K562 (cell line): ENCODE results near the gene KCNG3. TPM values are rescaled to one million over a fixed set of nuclear protein-coding genes. Genes with fewer than 3 reads are reported as not detected.
A peak's percentile ranks its signal among the peaks of the same experiment; 100 is the strongest.

ENCODE experiments used
- ELF1 ChIP-seq: fragments of 200-800 bp; sonication (Bioruptor generic); IDR thresholded peaks from 2 replicates; pipeline ENCODE4 v1.6.1; 2016; ENCODE audit warnings: missing genetic modification characterization, missing compliant biosample characterization
- ELK3 ChIP-seq: fragments of 450-650 bp; formaldehyde crosslinking; IDR thresholded peaks from 2 replicates; pipeline ENCODE4 v1.4.0; 2020; ENCODE audit warnings: mild to moderate bottlenecking
- ILF3 ChIP-seq: fragments of 450-650 bp; IDR thresholded peaks from 2 replicates; pipeline ENCODE4 v1.6.1; 2018; ENCODE audit warnings: antibody characterized with exemption, mild to moderate bottlenecking, moderate library complexity, borderline replicate concordance
- NBN ChIP-seq: fragments of 450-650 bp; IDR thresholded peaks from 2 replicates; pipeline ENCODE4 v1.6.1; 2016; ENCODE audit warnings: low read depth, mild to moderate bottlenecking
- NR2F6 ChIP-seq: fragments of 450-650 bp; formaldehyde crosslinking; IDR thresholded peaks from 2 replicates; pipeline ENCODE4 v1.4.0; 2020; ENCODE audit warnings: mild to moderate bottlenecking
- RAD21 ChIP-seq, 2 experiments: fragments of 250-450 bp in 1 of 2; fragments of 450-650 bp in 1 of 2; sonication (Bioruptor Pico) in 1 of 2; formaldehyde crosslinking in 1 of 2; IDR thresholded peaks in 1 of 2; conservative IDR thresholded peaks in 1 of 2; 2 replicates each; pipeline versions ENCODE4 v1.4.0 to v1.8.0; 2020 to 2022; ENCODE audit warnings: mild to moderate bottlenecking in 2 of 2, moderate library complexity in 1 of 2
- REST ChIP-seq, 2 experiments: fragments of 450-650 bp; formaldehyde crosslinking in 1 of 2; IDR thresholded peaks; 2 replicates each; pipeline versions ENCODE4 v1.4.0 to v1.6.1; 2014 to 2020; ENCODE audit warnings: mild to moderate bottlenecking in 2 of 2, borderline replicate concordance in 1 of 2, low read depth in 1 of 2
- RFX7 ChIP-seq: fragments of 250-450 bp; sonication (Bioruptor Pico); IDR thresholded peaks from 2 replicates; pipeline ENCODE4 v1.5.1; 2021; ENCODE audit warnings: mild to moderate bottlenecking
- TFE3 ChIP-seq: fragments of 450-650 bp; formaldehyde crosslinking; IDR thresholded peaks from 2 replicates; pipeline ENCODE4 v1.4.0; 2020; ENCODE audit warnings: mild to moderate bottlenecking, mixed read lengths
- USF1 ChIP-seq: sonication (generic); formaldehyde crosslinking; IDR thresholded peaks from 2 replicates; pipeline ENCODE4 v1.9.0; 2022; ENCODE audit warnings: mild to moderate bottlenecking, missing genetic modification reagents
- ZNF79 ChIP-seq: fragments of 250-450 bp; sonication (Bioruptor Pico); IDR thresholded peaks from 2 replicates; pipeline ENCODE4 v1.4.0; 2020; ENCODE audit warnings: low read depth, mild to moderate bottlenecking, moderate library complexity
- polyA plus RNA-seq, 8 experiments: library from polyadenylated mRNA; depleted of rRNA in 4 of 8; stranded (reverse) in 5 of 8; unstranded in 3 of 8; fragments of >200 nt; fragmentation: Nextera tagmentation in 2 of 8; fragmentation: Illumina TruSeq in 1 of 8; extraction: Ambion mirVana in 2 of 8; extraction: Trizol in 1 of 8; gene quantifications; 2 replicates each; pipeline versions ENCODE4 v1.2.1 to v1.2.3, GENCODE V29; 2011 to 2014; ENCODE audit warnings: inconsistent platforms in 1 of 8, missing spikeins in 1 of 8
- total RNA-seq, 7 experiments: library from RNA; depleted of rRNA in 6 of 7; stranded (reverse); fragments of >200 nt in 6 of 7; fragmentation: Illumina TruSeq in 2 of 7; extraction: Trizol in 2 of 7; gene quantifications; 2 replicates each; pipeline versions ENCODE4 v1.2.1 to v1.2.3, GENCODE V29; 2011 to 2021; ENCODE audit warnings: low replicate concordance in 1 of 7
- TF ChIP-seq, protein P1 (sequence below), 3 experiments: IDR thresholded peaks in 2 of 3; conservative IDR thresholded peaks in 1 of 3; 2 replicates each; pipeline ENCODE4 v1.5.1; 2011 to 2012; ENCODE audit warnings: low read length in 3 of 3, mild to moderate bottlenecking in 3 of 3, control low read depth in 2 of 3, improper control_type of control experiment in 1 of 3, inconsistent platforms in 1 of 3, low read depth in 1 of 3, mixed read lengths in 1 of 3, moderate library complexity in 1 of 3; ENCODE audit not compliant: insufficient read depth in 2 of 3

KCNG3 gene
- total and polyA plus RNA-seq, 9 of the 15 experiments (the other 6 are each of a cell fraction or from before 2014, with no cell fraction given) = not detected

DNA sequence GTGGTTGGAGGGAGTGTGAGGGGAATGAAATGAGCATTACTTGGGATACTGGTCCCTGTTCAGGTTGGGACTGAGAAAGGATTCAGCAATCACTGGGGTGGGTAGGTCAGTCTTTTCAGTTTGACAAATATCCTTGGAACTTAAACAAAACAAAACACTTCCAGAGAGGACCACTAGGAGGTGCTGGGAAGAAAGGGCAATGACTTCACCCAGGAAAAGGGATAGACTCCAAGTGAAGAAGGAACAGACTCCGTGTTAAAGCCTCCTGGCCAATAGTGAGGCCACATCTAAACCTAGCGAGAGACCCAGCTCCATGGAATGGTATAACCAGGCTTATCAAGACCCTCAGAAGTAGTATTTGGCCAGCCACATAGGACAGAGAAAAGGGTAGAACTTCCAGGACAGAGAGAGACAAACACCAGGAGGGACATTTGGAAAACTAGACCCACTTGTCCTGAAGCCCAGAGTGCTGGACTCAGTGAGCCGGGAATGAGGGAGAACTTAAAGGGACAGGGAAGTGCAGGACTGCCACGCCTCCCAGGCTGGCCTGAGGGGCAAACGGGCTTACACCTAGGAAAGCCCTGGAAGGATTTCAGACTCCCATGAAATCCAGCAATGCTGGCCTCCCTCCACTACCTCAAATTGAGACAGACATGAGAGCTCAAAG lies 19.6 kb upstream of the KCNG3 start (continued):
- TF ChIP-seq REST (IDR thresholded peaks at IDR 0.05; ENCODE audit: borderline replicate concordance) (peak; percentile 49; the same call in 1 of the 2 replicates), REST (CRISPR knock-in tag; IDR thresholded peaks at IDR 0.05; ENCODE audit: low read depth) (no peak), NR2F6 (CRISPR knock-in tag) (no peak), ELF1 (tag) (no peak), RFX7 (CRISPR knock-in tag) (no peak), ELK3 (CRISPR knock-in tag) (no peak), ZNF79 (CRISPR knock-in tag) (no peak), USF1 (CRISPR knock-in tag) (no peak), TFE3 (no peak), RAD21 (CRISPR knock-in tag; conservative IDR thresholded peaks at IDR 0.05 in 1 of 2, IDR thresholded peaks at IDR 0.05 in 1 of 2) (peak; percentile 48 to 77), ILF3 (no peak), NBN (no peak)
- TF ChIP-seq, protein P1, sequence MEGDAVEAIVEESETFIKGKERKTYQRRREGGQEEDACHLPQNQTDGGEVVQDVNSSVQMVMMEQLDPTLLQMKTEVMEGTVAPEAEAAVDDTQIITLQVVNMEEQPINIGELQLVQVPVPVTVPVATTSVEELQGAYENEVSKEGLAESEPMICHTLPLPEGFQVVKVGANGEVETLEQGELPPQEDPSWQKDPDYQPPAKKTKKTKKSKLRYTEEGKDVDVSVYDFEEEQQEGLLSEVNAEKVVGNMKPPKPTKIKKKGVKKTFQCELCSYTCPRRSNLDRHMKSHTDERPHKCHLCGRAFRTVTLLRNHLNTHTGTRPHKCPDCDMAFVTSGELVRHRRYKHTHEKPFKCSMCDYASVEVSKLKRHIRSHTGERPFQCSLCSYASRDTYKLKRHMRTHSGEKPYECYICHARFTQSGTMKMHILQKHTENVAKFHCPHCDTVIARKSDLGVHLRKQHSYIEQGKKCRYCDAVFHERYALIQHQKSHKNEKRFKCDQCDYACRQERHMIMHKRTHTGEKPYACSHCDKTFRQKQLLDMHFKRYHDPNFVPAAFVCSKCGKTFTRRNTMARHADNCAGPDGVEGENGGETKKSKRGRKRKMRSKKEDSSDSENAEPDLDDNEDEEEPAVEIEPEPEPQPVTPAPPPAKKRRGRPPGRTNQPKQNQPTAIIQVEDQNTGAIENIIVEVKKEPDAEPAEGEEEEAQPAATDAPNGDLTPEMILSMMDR (IDR thresholded peaks at IDR 0.05 in 2 of 3, conservative IDR thresholded peaks at IDR 0.05 in 1 of 3; ENCODE audit: insufficient read depth in 2 of 3, low read depth in 1 of 3, low read length in 3 of 3) = peak; percentile 65 to 82 (median 71)
